Stimulated activated CD8-positive, alpha-beta memory T cell treated with anti-CD3 and anti-CD28 coated beads, Interleukin-4, amount 100 ng/mL, for 48 hours (primary cell): ENCODE measurements around the gene PIGB.
"Not testable (repeated sequence)": the region's sequence is repeated elsewhere in the genome, so short reads cannot be mapped to it uniquely, and the experiment has no call there.

Experiments
- DNase-seq: peaks from one replicate; pipeline ENCODE4 v3.0.0-alpha.2; 2020

The PIGB gene

GRCh38 chr15:55318588-55319494 lies at the start of gene PIGB, which contains the start of gene PIGBOS1:
PIGB (plus strand) TSS chr15:55319222; CDS start chr15:55319251, 29 bp downstream.
PIGBOS1 (minus strand) TSS chr15:55319123; CDS start chr15:55317792, 1,331 bp downstream.
- DNase-seq, result peak; percentile 83

GRCh38 chr15:55270291-55270690 lies 48.7 kb upstream of the PIGB start:
- DNase-seq, result no peak

DNA sequence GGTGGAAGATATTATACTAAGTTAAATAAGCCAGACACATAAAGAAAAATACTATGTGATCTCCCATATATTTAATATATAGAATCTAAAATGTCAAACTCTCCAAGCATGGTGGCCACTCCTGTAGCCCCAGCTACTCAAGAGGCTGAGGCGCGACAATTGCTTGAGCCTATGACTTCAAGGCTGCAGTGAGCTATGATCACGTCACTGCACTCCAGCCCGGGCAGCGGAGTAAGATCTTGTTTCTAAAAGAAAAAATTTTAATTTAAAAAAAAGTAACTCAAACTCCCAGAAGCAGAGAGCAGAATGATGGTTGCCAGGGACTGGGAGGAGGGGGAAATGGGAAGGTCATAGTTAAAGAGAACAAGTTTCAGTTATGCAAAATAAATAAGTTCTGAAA lies 42.7 kb upstream of the PIGB start:
- no peak for DNase-seq

DNA sequence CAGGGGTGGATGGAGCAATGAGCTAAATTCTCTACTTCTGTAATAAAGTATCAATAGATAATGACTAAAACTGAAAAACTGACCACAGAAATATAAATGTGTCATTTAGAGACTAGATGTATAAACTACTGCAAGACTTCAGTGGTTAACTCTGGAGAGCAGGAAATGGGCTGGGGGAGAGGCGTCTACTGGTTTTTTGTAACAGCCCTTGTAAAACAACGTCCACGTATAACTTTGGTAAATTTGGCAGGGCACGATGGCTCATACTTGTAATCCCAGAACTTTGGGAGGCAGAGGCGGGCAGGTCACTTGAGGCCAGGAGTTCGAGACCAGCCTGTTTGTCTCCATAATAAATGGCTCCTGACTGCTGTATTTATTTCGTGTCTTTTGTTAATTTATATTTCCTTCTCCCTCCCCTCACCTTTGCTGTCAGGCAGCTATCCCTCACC lies 41.9 kb upstream of the PIGB start:
- DNase-seq, result peak; percentile 72

DNA sequence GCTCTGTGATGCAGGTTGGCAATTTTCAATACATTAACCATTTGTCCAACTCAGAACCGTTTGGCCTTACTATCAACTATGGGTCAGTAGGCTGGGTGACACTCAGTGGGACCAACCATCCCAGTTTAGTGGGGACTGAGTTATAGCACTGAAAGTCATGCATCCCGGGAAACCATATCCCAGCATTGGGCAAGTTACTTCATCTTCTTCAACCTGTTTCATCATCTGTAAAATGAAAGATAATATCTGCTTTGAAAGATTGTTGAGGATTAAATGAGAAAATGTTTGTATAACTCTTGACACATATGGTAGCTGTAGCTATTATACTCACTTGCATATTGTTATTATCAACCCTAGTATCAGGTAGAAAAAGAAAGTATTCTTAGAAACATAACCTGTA lies 41.3 kb upstream of the PIGB start:
- no peak for DNase-seq

- DNase-seq, result no peak
These were observed 39.8 kb upstream of the PIGB start for GRCh38 chr15:55279100-55279745.

GRCh38 chr15:55279746-55280351 lies 39.2 kb upstream of the PIGB start:
- DNase-seq, result peak; percentile 70

DNA sequence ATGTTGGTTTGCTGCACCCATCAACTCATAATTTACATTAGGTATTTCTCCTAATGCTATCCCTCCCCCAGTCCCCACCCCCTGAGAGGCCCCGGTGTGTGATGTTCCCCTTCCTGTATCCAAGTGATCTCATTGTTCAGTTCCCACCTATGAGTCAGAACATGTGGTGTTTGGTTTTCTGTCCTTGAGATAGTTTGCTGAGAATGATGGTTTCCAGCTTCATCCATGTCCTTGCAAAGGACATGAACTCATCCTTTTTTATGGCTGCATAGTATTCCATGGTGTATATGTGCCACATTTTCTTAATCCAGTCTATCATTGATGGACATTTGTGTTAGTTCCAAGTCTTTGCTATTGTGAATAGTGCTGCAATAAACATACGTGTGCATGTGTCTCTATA lies 38.4 kb upstream of the PIGB start:
- DNase-seq, result peak; percentile 57

GRCh38 chr15:55281517-55282228 lies 37.3 kb upstream of the PIGB start:
- DNase-seq, result no peak

DNA sequence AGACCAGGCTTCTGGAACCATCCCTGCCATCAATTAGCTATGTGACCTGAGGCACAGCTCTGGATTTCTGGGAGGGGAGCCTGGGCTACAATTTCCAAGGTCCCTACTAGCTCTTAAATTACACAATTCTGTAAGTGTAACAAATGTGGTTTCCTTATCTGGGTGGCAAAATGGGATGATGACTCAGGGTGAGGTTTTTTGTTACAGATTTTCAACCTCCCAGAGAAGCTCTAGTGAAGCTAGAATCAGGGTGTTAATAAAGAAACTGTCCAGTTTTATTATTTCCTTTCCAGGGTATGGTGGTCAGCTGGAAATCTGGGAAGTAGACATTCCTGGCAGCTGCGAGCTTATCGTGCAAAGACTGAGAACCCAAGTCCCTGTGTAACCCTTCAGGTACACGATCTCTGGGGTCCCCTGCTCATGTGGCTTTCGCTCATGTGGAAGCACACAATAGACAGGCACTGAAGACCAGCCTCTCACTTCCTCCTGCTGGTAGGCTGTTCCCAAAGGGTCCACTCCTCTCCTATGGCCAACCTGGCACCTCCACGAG lies 36.7 kb upstream of the PIGB start:
- no peak for DNase-seq

DNA sequence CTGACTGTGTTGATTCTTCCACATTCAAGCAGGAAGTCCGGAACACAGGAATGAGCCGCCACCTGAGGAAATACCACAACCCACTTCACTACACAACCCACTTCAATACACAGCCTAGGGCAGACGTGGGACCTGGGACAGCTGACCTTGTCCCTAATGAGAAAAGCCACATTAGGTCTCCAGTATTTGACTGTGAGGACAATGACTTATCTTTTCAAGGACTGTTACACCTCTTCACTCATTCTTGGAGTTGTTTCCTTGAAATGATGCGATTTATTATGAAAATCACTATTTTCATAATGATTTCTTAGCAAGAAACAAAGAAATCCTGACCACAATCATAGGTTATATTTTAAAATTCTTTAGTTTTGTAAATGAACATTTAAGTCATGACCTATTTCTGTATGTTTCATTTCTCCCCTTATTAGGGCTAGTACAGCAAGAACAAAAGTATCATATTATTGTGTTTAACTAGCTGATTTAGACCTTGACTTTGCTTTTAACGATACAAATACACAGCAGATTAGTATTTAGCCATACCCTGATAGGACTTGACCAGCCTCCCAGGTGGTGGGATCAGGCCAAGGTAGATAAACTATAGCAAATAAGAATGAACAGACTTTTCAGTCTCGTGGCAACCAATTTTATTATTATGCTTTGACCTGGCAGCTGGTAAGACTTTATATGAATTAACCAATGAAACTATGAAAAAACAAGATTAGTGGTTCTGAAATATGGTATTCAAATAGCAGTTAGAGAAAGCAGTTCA lies 35.5 kb upstream of the PIGB start:
- no peak for DNase-seq

DNA sequence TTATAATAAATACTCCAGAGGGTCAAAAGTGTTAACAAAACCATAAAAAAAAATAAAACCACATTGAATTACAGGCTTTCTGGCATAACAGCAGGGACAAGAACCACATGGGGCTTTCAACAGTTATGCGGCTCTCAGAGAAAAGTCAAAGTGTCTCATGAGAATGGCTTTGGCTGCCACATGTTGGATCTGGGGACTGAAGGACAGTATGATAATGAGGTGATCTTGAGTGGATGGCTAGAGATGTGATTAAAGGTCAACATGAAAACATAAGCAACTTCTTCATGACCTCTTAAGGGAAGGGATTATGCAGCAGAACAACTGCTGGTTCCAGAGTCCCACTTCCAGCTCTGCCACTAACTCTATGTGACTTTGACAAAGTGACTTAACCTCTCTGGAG lies 34.6 kb upstream of the PIGB start:
- DNase-seq, result no peak

- not testable (repeated sequence) for DNase-seq
These were observed 32.4 kb upstream of the PIGB start for GRCh38 chr15:55286442-55287189.

DNA sequence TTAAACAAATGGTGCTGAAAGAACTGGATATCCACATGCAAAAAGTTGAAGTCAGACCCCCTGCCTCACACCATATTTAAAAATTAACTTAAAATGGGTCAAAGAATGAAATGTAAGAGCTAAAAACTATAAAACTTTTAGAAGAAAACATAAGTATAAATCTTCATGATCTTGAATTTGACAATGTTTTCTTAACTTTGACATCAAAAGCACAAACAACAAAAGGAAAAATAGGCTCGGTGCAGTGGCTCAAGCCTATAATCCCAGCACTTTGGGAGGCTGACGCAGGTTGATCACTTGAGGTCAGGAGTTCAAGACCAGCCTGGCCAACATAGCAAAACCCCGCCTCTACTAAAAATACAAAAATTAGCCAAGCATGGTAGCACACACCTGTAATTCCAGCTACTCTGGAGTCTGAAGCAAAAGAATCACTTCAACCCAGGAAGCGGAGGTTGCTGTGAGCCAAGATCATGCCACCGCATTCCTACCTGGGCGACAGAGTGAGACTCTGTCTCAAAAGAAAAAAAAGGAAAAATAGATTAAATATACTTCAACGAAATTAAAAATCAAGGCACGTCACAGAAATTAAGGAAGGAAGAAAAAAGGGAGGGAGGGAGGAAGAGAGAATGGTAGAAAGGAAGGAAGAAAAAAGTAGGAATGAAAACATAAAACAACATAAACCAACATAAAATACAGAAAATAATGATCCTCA lies 30.9 kb upstream of the PIGB start:
- no peak for DNase-seq

GRCh38 chr15:55289011-55289745 lies 29.8 kb upstream of the PIGB start:
- peak; percentile 68 for DNase-seq

DNA sequence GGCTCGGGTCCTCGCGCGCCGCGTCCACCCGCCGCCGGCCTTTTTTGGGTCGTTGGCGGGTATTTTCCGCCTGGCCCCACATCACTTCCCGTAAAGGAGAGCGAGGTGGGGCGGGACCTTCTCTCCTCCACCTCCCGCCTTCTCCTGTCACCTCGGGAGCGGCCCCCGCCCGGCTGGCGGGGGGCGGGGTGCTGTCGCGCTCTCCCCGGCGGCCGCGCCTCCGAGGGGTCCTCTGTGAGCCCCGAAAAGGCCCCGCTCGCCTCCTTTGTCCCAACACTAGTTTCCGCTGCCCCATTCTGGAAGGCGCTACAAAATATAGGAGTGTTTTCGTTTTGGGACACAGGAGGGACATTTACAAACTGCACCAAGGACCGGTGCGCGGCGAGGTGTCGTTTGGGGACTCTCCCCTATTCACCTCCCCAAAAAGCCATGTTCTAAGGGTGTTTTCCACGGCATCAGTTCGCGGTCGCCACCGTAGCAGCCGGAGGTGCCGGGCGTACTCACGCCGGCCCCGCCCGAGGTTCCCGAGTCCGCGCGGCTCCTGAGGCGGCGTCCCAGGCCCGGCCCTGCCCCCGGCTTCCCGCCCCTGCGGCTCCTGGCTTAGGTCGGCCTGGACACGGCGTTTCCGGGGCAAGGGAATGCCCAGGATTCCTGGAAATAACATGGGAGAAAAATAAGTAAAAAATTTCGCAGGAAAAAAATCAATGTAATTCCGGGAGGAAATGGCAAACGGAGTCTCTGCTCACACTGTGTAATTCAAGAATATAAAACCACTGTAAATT lies 29.1 kb upstream of the PIGB start, which contains the start of gene RAB27A:
TSS of gene RAB27A (minus strand) at position 68 of the 782 bp plus-strand sequence. CDS start 54,879 bp downstream, outside the sequence.
- peak; percentile 90 for DNase-seq

DNA sequence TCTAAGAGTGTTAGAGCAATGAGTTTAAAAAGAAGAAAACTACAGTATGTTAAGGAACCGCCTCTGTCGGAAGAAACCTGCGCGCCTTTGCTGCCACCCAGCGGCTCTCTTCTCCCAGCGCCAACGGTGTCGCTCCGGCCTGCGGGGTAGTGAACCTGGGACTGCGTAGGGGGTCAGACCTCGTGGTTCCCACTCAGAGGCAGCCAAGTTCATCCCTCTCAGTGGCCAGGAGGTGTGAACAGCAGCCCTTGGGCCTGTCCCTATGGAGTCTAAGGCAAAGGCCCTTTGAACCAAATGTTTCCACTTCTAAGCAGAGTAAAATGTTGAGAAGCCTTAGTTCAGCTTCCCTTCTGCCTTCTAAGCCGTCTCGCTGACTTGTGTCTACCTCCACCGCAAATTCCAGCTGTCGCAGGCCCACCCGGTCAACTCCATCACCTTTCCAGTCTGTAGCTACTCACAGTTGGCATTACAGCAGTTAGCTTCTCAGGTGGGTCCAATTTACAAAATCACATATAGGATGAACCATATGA lies 28.4 kb upstream of the PIGB start:
- DNase-seq, result peak; percentile 90

GRCh38 chr15:55297315-55297714 lies 21.7 kb upstream of the PIGB start:
- no peak for DNase-seq
